Activated naive CD8-positive, alpha-beta T cell treated with anti-CD3 and anti-CD28 coated beads, Interleukin-2, amount 10 ng/mL, durations not matched to agents 7 days and 5 days (primary cell): Measurements from ENCODE around the gene ITGA2. TPM values are rescaled to one million over a fixed set of nuclear protein-coding genes. Genes with fewer than 3 reads are reported as not detected.

Experiments used
- ATAC-seq: fragments of 150-1000 bp; cut with Tn5 transposase; one replicate; pipeline ENCODE4 v1.10.0; 2021; ENCODE audit warnings: low read depth, moderate library complexity
- POLR2A ChIA-PET: fragments of 350-600 bp; sonication (Branson Sonifier 250); formaldehyde crosslinking; loops from one replicate; lab custom pipeline; 2021; ENCODE audit warnings: antibody characterized with exemption; lab: Charles Lee
- DNase-seq: peaks from one replicate; pipeline ENCODE4 v3.0.0; 2021
- H3K27ac Mint-ChIP-seq: one replicate; pipeline ENCODE4 v1.8.0; 2022; ENCODE audit warnings: mild to moderate bottlenecking, mixed read lengths
- H3K27me3 Mint-ChIP-seq: one replicate; pipeline ENCODE4 v1.8.0; 2022; ENCODE audit warnings: mild to moderate bottlenecking, moderate library complexity, mixed read lengths
- H3K36me3 Mint-ChIP-seq: one replicate; pipeline ENCODE4 v1.8.0; 2021; ENCODE audit warnings: mild to moderate bottlenecking, mixed read lengths
- H3K4me1 Mint-ChIP-seq: one replicate; pipeline ENCODE4 v1.8.0; 2021; ENCODE audit warnings: mixed read lengths
- H3K4me3 Mint-ChIP-seq: one replicate; pipeline ENCODE4 v1.8.0; 2022; ENCODE audit warnings: mild to moderate bottlenecking, moderate library complexity, mixed read lengths
- H3K9me3 Mint-ChIP-seq: one replicate; pipeline ENCODE4 v1.8.0; 2021; ENCODE audit warnings: mixed read lengths
- total RNA-seq, 2 experiments: library from RNA; stranded (reverse); gene quantifications; one replicate each; pipeline ENCODE4 v1.2.3, GENCODE V29; 2021

The ITGA2 gene
- total RNA-seq, 2 experiments from 2014 or later: 2.0 to 2.5 TPM

DNA sequence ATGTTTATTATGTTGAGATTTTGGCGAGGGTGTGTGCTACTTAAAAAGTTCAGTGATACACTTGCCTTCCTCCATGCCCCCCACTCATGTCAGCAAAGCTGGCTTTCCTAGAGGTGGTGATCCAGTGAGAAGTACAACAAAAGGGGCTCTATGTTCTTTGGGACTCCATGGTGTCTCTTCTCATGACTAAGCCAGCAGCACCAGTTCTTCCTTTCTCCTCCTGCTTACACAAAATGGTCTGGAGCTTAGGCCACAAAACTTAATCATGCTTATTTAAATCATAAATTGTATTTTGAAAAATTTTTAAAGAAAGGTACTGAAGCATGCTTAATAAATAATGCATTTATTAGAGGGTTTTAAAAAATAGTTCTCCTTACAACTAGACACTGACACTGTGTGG, 98.0 kb downstream of the ITGA2 start:
- H3K36me3 Mint-ChIP-seq: peaks cover 23% of the 10 kb centered on the region
- no peak for ATAC-seq
- H3K27ac Mint-ChIP-seq: no peak overlapping the region
- H3K4me1 Mint-ChIP-seq: peaks cover 51% of the 10 kb centered on the region
- H3K27me3 Mint-ChIP-seq: no peaks in the 10 kb centered on the region
- no peak overlapping the region for H3K4me3 Mint-ChIP-seq
- H3K9me3 Mint-ChIP-seq: no peaks in the 10 kb centered on the region
- no peak for DNase-seq
- POLR2A ChIA-PET: interaction anchor here (0.6 kb wide), 1 partner anchor 47 kb away, joined by 5 read pairs; no protein-coding TSS in a partner anchor

DNA sequence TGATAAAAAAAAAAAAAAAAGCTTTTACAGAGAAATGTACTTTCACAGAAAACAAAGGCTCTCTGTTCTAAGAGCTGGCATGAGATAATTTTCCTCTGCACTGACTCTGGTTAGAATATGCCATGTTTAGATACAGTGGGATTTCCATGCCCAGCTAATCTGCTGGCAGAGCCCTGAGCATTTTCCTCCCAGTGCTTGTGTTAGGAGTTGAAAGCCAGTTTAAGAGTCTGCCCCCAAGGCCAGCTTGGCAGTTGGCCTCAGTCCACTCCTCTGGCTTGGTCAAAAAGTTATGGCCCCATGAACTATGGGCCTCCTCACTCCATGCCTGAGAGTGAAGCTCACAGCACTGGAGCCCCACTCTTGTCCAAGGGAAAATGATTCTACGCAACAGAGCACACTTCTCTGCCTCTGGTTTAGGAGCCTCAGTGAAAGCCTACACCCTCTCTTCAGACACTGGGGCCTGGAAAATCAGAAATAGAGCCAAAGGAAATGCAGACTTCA, 98.5 kb downstream of the ITGA2 start:
- no peak overlapping the region for H3K27ac Mint-ChIP-seq
- DNase-seq (no peak), ATAC-seq (no peak)
- H3K36me3 Mint-ChIP-seq: peaks cover 23% of the 10 kb centered on the region
- POLR2A ChIA-PET: interaction anchor here (0.6 to 2.0 kb wide), 2 partner anchors 22 to 48 kb away, joined by 5 to 6 read pairs; partner anchors contain the start of gene MOCS2
- H3K9me3 Mint-ChIP-seq: no peaks in the 10 kb centered on the region
- H3K4me1 Mint-ChIP-seq: peaks cover 49% of the 10 kb centered on the region
- no peaks in the 10 kb centered on the region for H3K27me3 Mint-ChIP-seq
- no peak overlapping the region for H3K4me3 Mint-ChIP-seq

DNA sequence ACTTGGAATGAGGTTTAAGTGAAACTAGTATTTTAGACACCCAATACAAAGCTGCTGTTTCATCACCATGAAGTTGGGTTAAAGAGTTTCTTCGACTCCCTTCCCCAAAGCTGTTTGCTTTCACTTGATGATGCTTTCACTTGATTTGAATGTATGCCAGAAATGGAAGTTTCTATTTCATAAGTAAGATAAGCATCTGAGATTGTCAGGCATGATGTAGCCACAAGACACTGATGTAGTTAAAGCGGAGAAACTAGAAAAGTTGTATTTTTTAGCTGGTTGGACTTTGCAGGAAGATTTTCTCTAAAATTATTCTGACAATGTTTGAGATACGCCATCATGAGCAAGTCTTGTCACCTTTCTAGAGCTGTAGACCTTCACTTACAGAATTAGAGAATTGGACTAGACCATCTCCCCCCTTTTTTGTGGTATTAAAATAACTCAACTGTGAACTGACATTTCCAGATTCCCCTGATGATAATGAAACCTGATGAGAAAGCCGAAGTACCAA, 100.4 kb downstream of the ITGA2 start:
- Mint-ChIP-seq H3K27ac (peak overlapping the region; percentile 72), H3K4me3 (peak overlapping the region; percentile 60), H3K4me1 (peaks cover 33% of the 10 kb centered on the region), H3K36me3 (peaks cover 15% of the 10 kb centered on the region), H3K27me3 (no peaks in the 10 kb centered on the region), H3K9me3 (no peaks in the 10 kb centered on the region)
- POLR2A ChIA-PET: interaction anchor here (0.6 to 2.0 kb wide), 5 partner anchors 17 to 1655 kb away, joined by 3 to 8 read pairs (median 6); partner anchors contain the start of gene MOCS2
- no peak for DNase-seq
- peak; percentile 62 for ATAC-seq

DNA sequence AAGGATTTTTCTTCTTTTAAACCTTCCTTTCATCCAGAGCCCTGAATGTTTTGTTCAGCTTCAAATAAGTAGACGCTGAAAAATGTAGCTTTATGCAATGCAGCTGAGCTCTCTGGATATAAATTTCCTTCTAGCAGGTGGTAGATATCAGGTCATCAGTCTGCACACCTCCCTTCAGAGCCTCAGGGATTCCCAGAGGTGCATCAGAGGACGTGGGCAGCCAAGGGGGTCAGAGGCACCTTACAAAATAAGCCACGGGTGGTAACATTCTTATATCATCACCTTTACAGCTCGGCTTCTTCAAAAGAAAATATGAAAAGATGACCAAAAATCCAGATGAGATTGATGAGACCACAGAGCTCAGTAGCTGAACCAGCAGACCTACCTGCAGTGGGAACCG, 101.1 kb downstream of the ITGA2 start:
- POLR2A ChIA-PET: interaction anchor here (0.6 to 2.0 kb wide), 5 partner anchors 19 to 1655 kb away, joined by 4 to 8 read pairs (median 4); partner anchors contain the start of gene MOCS2
- DNase-seq (no peak), ATAC-seq (no peak)
- Mint-ChIP-seq H3K27me3 (no peaks in the 10 kb centered on the region), H3K4me3 (no peak overlapping the region), H3K27ac (peak overlapping the region; percentile 43), H3K4me1 (peaks cover 26% of the 10 kb centered on the region), H3K9me3 (no peaks in the 10 kb centered on the region), H3K36me3 (peaks cover 15% of the 10 kb centered on the region)

DNA sequence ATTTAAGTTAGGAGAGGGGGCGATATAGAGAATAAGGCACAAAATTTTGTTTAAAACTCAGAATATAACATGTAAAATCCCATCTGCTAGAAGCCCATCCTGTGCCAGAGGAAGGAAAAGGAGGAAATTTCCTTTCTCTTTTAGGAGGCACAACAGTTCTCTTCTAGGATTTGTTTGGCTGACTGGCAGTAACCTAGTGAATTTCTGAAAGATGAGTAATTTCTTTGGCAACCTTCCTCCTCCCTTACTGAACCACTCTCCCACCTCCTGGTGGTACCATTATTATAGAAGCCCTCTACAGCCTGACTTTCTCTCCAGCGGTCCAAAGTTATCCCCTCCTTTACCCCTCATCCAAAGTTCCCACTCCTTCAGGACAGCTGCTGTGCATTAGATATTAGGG, 102.1 kb downstream of the ITGA2 start:
- no peak for ATAC-seq
- no peaks in the 10 kb centered on the region for H3K9me3 Mint-ChIP-seq
- no peak overlapping the region for H3K4me3 Mint-ChIP-seq
- no peak overlapping the region for H3K27ac Mint-ChIP-seq
- peaks cover 29% of the 10 kb centered on the region for H3K4me1 Mint-ChIP-seq
- no peak for DNase-seq
- H3K36me3 Mint-ChIP-seq: peaks cover 15% of the 10 kb centered on the region
- POLR2A ChIA-PET: interaction anchor here (1.6 to 2.0 kb wide), 3 partner anchors 18 to 142 kb away, joined by 4 to 7 read pairs (median 4); partner anchors contain the start of gene MOCS2
- no peaks in the 10 kb centered on the region for H3K27me3 Mint-ChIP-seq

DNA sequence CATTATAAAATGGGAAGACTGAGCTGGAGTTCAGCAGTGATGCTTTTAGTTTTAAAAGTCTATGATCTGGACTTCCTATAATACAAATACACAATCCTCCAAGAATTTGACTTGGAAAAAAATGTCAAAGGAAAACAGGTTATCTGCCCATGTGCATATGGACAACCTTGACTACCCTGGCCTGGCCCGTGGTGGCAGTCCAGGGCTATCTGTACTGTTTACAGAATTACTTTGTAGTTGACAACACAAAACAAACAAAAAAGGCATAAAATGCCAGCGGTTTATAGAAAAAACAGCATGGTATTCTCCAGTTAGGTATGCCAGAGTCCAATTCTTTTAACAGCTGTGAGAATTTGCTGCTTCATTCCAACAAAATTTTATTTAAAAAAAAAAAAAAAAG, 103.1 kb downstream of the ITGA2 start:
- no peak overlapping the region for H3K4me3 Mint-ChIP-seq
- H3K36me3 Mint-ChIP-seq: peaks cover 8% of the 10 kb centered on the region
- no peaks in the 10 kb centered on the region for H3K9me3 Mint-ChIP-seq
- ATAC-seq (no peak), DNase-seq (no peak)
- POLR2A ChIA-PET: interaction anchor here (2.0 kb wide), 1 partner anchor 17 kb away, joined by 4 read pairs; the partner anchor contains the start of gene MOCS2
- H3K27me3 Mint-ChIP-seq: no peaks in the 10 kb centered on the region
- peaks cover 27% of the 10 kb centered on the region for H3K4me1 Mint-ChIP-seq
- no peak overlapping the region for H3K27ac Mint-ChIP-seq

DNA sequence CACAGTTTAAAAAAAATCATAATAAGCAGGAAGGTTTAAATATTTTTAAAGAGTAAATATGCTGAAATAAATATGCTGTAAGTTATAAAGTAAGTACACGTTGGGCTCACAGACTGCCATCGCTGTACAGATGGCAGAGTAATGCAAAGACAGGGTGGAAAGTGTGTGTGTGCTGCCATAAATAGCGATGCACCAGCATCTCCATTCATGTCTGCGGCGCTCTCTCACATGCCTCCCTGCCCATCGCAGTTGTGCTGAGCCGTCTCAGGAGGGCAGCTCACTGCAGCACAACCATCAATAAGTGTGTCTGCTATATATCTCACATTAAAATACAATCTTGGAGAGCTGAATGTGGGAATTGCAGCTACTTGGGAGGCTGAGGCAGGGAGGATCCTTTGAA, 106.1 kb downstream of the ITGA2 start:
- Mint-ChIP-seq H3K4me3 (no peak overlapping the region), H3K4me1 (peaks cover 14% of the 10 kb centered on the region), H3K27ac (no peak overlapping the region), H3K9me3 (no peaks in the 10 kb centered on the region), H3K36me3 (peaks cover 8% of the 10 kb centered on the region), H3K27me3 (no peaks in the 10 kb centered on the region)
- POLR2A ChIA-PET: no interaction called here
- ATAC-seq (no peak), DNase-seq (no peak)

DNA sequence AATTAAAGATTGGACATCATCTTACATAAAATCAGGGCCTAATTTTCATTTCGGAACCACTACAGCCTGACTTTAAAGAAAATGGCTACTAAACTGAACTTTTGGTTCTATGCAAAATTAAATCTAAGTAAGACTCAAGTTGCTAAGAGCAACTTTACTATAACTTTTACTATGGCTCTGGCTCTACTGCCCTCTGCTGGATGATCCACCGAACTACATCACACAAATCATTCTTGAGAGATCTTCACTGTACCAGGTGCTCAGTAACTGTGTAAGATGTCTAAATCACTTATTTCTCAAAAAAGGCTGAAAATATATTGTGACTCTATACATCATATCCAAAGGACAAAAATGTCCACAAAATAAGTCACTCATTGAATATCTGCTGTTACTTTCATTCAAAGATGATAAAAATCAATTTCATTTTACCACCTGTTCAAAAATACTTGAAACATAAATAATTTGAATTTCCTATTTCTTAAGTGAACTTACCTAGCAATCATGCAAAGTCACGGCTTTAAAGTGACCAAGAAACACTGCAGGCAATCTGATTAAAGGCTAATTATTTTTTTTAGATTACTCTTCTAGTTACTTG, 106.9 kb downstream of the ITGA2 start:
- Mint-ChIP-seq H3K4me1 (peaks cover 10% of the 10 kb centered on the region), H3K9me3 (no peaks in the 10 kb centered on the region), H3K4me3 (no peak overlapping the region), H3K27ac (no peak overlapping the region), H3K36me3 (peaks cover 5% of the 10 kb centered on the region), H3K27me3 (no peaks in the 10 kb centered on the region)
- DNase-seq: peak; percentile 42
- POLR2A ChIA-PET: interaction anchor here (0.5 to 2.8 kb wide), 3 partner anchors 14 to 147 kb away, joined by 3 to 11 read pairs (median 4); partner anchors contain the start of gene MOCS2
- peak; percentile 69 for ATAC-seq

DNA sequence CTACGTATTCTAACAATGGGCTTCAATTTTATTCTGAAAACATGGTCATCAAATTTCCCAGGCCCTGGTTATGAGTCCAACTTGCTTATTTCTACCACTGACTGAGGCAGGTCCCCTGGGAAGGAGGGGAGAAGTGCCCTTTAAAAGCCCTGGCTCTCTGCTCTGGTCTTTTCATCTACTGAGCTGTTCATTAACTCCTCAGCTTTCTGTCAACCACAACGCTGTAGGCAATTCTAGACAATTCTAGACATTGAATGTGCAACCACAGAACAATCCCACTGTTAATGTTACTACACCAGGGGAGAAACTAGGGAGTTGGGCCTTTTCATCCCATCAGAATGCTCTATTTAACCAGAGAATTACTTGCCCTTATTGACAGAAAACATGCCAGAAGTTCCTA, 110.4 kb downstream of the ITGA2 start:
- Mint-ChIP-seq H3K4me3 (no peak overlapping the region), H3K27ac (no peak overlapping the region), H3K4me1 (peaks cover 3% of the 10 kb centered on the region), H3K9me3 (no peaks in the 10 kb centered on the region), H3K27me3 (no peaks in the 10 kb centered on the region), H3K36me3 (peaks cover 16% of the 10 kb centered on the region)
- ATAC-seq (no peak), DNase-seq (no peak)
- POLR2A ChIA-PET: no interaction called here

DNA sequence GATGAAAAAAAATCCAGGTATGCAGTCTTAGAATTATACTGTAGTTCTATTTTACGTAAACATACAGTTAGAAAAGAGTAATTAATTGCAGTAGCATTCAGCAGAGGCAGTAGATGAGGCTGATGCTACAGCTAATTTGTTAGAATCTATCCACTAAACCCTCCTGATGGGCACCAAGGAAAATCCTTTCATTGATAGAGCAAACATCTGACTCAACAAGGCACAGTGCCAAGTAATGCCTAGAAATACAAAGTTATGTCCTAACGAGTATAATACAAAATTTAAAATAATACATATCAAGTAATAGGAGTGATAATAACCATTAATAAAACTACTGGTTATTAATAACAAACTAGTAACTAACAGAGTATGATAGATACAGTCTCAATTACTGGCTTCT, 111.5 kb downstream of the ITGA2 start:
- Mint-ChIP-seq H3K27me3 (no peaks in the 10 kb centered on the region), H3K36me3 (peaks cover 24% of the 10 kb centered on the region), H3K9me3 (no peaks in the 10 kb centered on the region), H3K4me1 (peaks cover 7% of the 10 kb centered on the region), H3K27ac (no peak overlapping the region), H3K4me3 (no peak overlapping the region)
- POLR2A ChIA-PET: no interaction called here
- ATAC-seq (no peak), DNase-seq (no peak)

DNA sequence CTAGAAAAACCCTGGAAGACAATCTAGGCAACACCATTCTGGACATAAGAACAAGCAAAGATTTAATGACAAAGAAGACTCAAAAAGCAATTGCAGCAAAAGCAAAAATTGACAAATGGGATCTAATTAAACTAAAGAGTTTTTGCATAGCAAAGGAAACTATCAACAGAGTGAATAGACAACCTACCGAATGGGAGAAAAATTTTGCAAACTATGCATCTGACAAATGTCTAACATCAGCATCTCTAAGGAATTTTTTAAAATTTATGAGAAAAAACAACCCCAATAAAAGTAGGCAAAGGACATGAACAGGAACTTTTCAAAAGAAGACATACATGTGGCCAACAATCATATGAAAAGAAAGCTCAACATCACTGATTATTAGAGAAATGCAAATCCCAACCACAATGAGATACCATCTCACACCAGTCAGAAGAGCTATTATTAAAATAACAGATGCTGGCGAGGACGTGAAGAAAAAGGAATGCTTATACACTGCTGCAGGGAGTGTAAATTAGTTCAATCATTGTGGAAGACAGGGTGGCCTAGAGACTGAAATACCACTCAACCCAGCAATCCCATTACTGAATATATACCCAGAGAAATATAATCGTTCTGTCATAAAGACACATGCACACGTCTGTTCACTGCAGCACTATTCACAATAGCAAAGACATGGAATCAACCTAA, 116.6 kb downstream of the ITGA2 start:
- ATAC-seq (no peak), DNase-seq (no peak)
- H3K9me3 Mint-ChIP-seq: no peaks in the 10 kb centered on the region
- H3K36me3 Mint-ChIP-seq: peaks cover 36% of the 10 kb centered on the region
- no peak overlapping the region for H3K27ac Mint-ChIP-seq
- POLR2A ChIA-PET: no interaction called here
- H3K27me3 Mint-ChIP-seq: no peaks in the 10 kb centered on the region
- peaks cover 29% of the 10 kb centered on the region for H3K4me1 Mint-ChIP-seq
- H3K4me3 Mint-ChIP-seq: no peak overlapping the region

DNA sequence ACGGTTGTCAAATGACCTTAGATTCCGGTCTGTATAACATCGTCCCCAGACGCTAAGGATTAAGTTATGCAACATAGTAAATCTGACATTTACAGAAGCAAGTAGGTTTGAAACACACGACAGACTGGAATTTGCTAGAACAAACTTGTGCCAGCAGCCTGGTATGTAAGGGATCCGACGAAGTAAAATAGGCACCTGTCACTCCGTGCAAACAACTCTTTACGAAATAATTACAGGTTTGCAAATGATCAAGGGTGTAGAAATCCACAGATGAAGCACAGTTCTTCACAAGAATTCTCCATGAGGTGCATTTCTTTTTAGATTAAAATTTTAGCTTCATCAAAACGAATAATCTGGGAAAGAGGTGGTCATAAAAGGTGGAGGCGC, 119.9 kb downstream of the ITGA2 start:
- DNase-seq (no peak), ATAC-seq (no peak)
- Mint-ChIP-seq H3K27me3 (no peaks in the 10 kb centered on the region), H3K9me3 (no peaks in the 10 kb centered on the region), H3K27ac (peak overlapping the region; percentile 89), H3K4me3 (peak overlapping the region; percentile 86), H3K36me3 (peaks cover 24% of the 10 kb centered on the region), H3K4me1 (peaks cover 30% of the 10 kb centered on the region)
- POLR2A ChIA-PET: interaction anchor here (0.6 to 2.1 kb wide), 7 partner anchors 10 to 160 kb away, joined by 3 to 11 read pairs (median 4); no protein-coding TSS in a partner anchor

DNA sequence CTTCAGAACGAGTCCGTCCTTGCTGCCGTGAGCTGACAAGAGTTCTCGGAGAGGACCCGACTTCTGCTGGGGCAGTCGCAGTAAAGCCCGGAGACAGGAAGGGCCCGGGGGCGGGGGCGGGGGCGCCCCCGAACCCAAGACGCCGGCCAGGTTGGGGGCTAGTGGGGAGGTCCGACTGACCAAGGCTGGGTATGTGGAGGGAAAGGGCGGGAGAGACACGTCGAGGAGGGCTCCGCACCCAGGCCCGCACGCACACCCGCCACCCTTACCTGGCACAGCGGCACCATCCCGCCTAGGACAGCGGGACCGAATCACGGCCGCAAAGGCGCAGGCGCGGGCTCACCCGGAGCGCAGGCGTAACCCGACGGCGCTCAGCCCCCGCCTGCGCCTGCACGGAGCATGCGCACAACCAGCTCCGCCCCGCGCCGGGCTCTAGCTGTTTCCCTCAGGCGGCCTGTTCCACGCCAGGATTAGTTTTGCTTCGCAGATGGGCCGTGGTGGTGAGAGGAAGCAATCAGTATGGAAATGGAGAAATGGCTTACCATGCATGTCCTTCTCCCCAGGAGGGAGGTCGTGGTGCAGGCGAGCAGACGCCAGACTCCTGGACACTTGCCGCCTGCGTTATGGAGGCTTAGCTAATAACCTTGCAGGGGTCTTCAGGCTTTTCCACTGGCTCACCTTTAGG, 120.4 kb downstream of the ITGA2 start, which contains the start of gene MOCS2:
MOCS2 (minus strand) TSS at position 315 of the 685 bp plus-strand sequence. CDS start 2,583 bp downstream, outside the sequence.
- DNase-seq (peak; percentile 94), ATAC-seq (peak; percentile 99)
- peak within 1 kb of the TSS; percentile 86 for H3K4me3 Mint-ChIP-seq
- peaks cover 30% of the 10 kb centered on the region for H3K4me1 Mint-ChIP-seq
- no peaks in the 10 kb centered on the region for H3K9me3 Mint-ChIP-seq
- peak within 1 kb of the TSS; percentile 89 for H3K27ac Mint-ChIP-seq
- POLR2A ChIA-PET: interaction anchor here (0.6 to 2.1 kb wide), 8 partner anchors 9 to 310 kb away, joined by 3 to 11 read pairs (median 4); no protein-coding TSS in a partner anchor
- H3K36me3 Mint-ChIP-seq: peaks cover 24% of the 10 kb centered on the region
- H3K27me3 Mint-ChIP-seq: no peaks in the 10 kb centered on the region
